ENCODE data around the gene HS1BP3.

Gene HS1BP3

GRCh38 chr2:20604401-20604911 lies 46.4 kb downstream of the HS1BP3 start:
- no peak for TF ChIP-seq CTCF (conservative IDR thresholded peaks at IDR 0.05; ENCODE audit: low read depth, low read length)
- H3K27me3 ChIP-seq (ENCODE audit: insufficient read depth, low read depth): no peaks in the 10 kb centered on the region
- no peak overlapping the region for H3K4me3 ChIP-seq (IDR thresholded peaks at IDR 0.05; ENCODE audit: insufficient read depth, low read depth, low read length)
- no peaks in the 10 kb centered on the region for H3K4me1 ChIP-seq (ENCODE audit: low read depth, poor library complexity, severe bottlenecking)
- H2AFZ ChIP-seq (ENCODE audit: low read depth): no peak overlapping the region
- no peaks in the 10 kb centered on the region for H4K20me1 ChIP-seq (ENCODE audit: insufficient read depth)
- H3K36me3 ChIP-seq (ENCODE audit: insufficient read depth): no peaks in the 10 kb centered on the region
- no peak overlapping the region for H3K9ac ChIP-seq
- H3K27ac ChIP-seq: no peak overlapping the region
- no peak overlapping the region for H3K4me2 ChIP-seq
- no peaks in the 10 kb centered on the region for H3K79me2 ChIP-seq (ENCODE audit: insufficient read depth, low read depth)

GRCh38 chr2:20603791-20604190 lies 47.1 kb downstream of the HS1BP3 start:
- Histone ChIP-seq H2AFZ (ENCODE audit: low read depth) (no peak overlapping the region), H3K36me3 (ENCODE audit: insufficient read depth) (no peaks in the 10 kb centered on the region), H3K4me2 (no peak overlapping the region), H3K27me3 (ENCODE audit: insufficient read depth, low read depth) (no peaks in the 10 kb centered on the region), H3K4me3 (IDR thresholded peaks at IDR 0.05; ENCODE audit: insufficient read depth, low read depth, low read length) (no peak overlapping the region), H3K4me1 (ENCODE audit: low read depth, poor library complexity, severe bottlenecking) (no peaks in the 10 kb centered on the region), H3K79me2 (ENCODE audit: insufficient read depth, low read depth) (no peaks in the 10 kb centered on the region), H4K20me1 (ENCODE audit: insufficient read depth) (no peaks in the 10 kb centered on the region), H3K27ac (no peak overlapping the region), H3K9ac (no peak overlapping the region)
- TF ChIP-seq CTCF (conservative IDR thresholded peaks at IDR 0.05; ENCODE audit: low read depth, low read length): no peak

GRCh38 chr2:20602803-20603202 lies 48.1 kb downstream of the HS1BP3 start:
- no peak overlapping the region for H2AFZ ChIP-seq (ENCODE audit: low read depth)
- no peak for TF ChIP-seq CTCF (conservative IDR thresholded peaks at IDR 0.05; ENCODE audit: low read depth, low read length)
- no peaks in the 10 kb centered on the region for H3K27me3 ChIP-seq (ENCODE audit: insufficient read depth, low read depth)
- H3K4me3 ChIP-seq (IDR thresholded peaks at IDR 0.05; ENCODE audit: insufficient read depth, low read depth, low read length): no peak overlapping the region
- no peaks in the 10 kb centered on the region for H4K20me1 ChIP-seq (ENCODE audit: insufficient read depth)
- no peaks in the 10 kb centered on the region for H3K4me1 ChIP-seq (ENCODE audit: low read depth, poor library complexity, severe bottlenecking)
- no peak overlapping the region for H3K27ac ChIP-seq
- no peak overlapping the region for H3K9ac ChIP-seq
- no peak overlapping the region for H3K4me2 ChIP-seq
- no peaks in the 10 kb centered on the region for H3K79me2 ChIP-seq (ENCODE audit: insufficient read depth, low read depth)
- no peaks in the 10 kb centered on the region for H3K36me3 ChIP-seq (ENCODE audit: insufficient read depth)

GRCh38 chr2:20600756-20601325 lies 50.1 kb downstream of the HS1BP3 start:
- no peaks in the 10 kb centered on the region for H3K36me3 ChIP-seq (ENCODE audit: insufficient read depth)
- no peaks in the 10 kb centered on the region for H4K20me1 ChIP-seq (ENCODE audit: insufficient read depth)
- H3K27ac ChIP-seq: no peak overlapping the region
- no peak overlapping the region for H2AFZ ChIP-seq (ENCODE audit: low read depth)
- H3K79me2 ChIP-seq (ENCODE audit: insufficient read depth, low read depth): no peaks in the 10 kb centered on the region
- H3K27me3 ChIP-seq (ENCODE audit: insufficient read depth, low read depth): no peaks in the 10 kb centered on the region
- no peak overlapping the region for H3K4me3 ChIP-seq (IDR thresholded peaks at IDR 0.05; ENCODE audit: insufficient read depth, low read depth, low read length)
- H3K9ac ChIP-seq: no peak overlapping the region
- no peak; the same call in 1 of the 2 replicates for TF ChIP-seq CTCF (conservative IDR thresholded peaks at IDR 0.05; ENCODE audit: low read depth, low read length)
- H3K4me1 ChIP-seq (ENCODE audit: low read depth, poor library complexity, severe bottlenecking): peaks cover 5% of the 10 kb centered on the region
- H3K4me2 ChIP-seq: no peak overlapping the region

Measured in KMS-11 (cell line).